CD4-positive, alpha-beta memory T cell (primary cell): Measurements from ENCODE around the gene CACNA1D. TPM values are rescaled to one million over a fixed set of nuclear protein-coding genes. Genes with fewer than 3 reads are reported as not detected.

Experiments
- CTCF ChIA-PET: fragments of 350-600 bp; sonication (Branson Sonifier 250); formaldehyde crosslinking; loops from one replicate; lab custom pipeline; 2021; ENCODE audit warnings: inconsistent platforms; ENCODE audit not compliant: partially characterized antibody; lab: Charles Lee
- POLR2A ChIA-PET: fragments of 350-600 bp; sonication (Branson Sonifier 250); formaldehyde crosslinking; loops from one replicate; lab custom pipeline; 2021; ENCODE audit not compliant: partially characterized antibody; lab: Charles Lee
- DNase-seq, 5 donors: peaks; one replicate each; pipeline versions ENCODE4 v3.0.0 to v3.0.0-alpha.2; 2020 to 2022; ENCODE audit warnings: mixed read lengths in 1 of 5
- H3K27ac ChIP-seq: one replicate; pipeline ENCODE4 v1.7.0; 2013; ENCODE audit warnings: low read depth, low read length
- H3K27me3 ChIP-seq: 2 replicates; pipeline ENCODE4 v1.7.0; 2013; ENCODE audit warnings: mild to moderate bottlenecking, low read length, moderate library complexity; ENCODE audit not compliant: insufficient read depth
- H3K36me3 ChIP-seq: 2 replicates; pipeline ENCODE4 v1.7.0; 2013; ENCODE audit warnings: mild to moderate bottlenecking, low read length, moderate library complexity; ENCODE audit not compliant: insufficient read depth
- H3K4me1 ChIP-seq: 2 replicates; pipeline ENCODE4 v1.7.0; 2013; ENCODE audit warnings: mild to moderate bottlenecking, low read length, moderate library complexity; ENCODE audit not compliant: insufficient read depth
- H3K4me3 ChIP-seq, 2 donors: one replicate each; pipeline ENCODE4 v1.7.0; 2013; ENCODE audit warnings: low read length in 2 of 2, mild to moderate bottlenecking in 1 of 2
- H3K9me3 ChIP-seq, 2 donors: one replicate each; pipeline ENCODE4 v1.7.0; 2013; ENCODE audit warnings: low read length in 2 of 2, control low read depth in 1 of 2; ENCODE audit not compliant: control insufficient read depth in 1 of 2
- H3K27ac Mint-ChIP-seq, 7 donors: one replicate each; pipeline ENCODE4 v1.8.0; 2020 to 2021; ENCODE audit warnings: mixed read lengths in 7 of 7, mild to moderate bottlenecking in 6 of 7, inconsistent platforms in 3 of 7, moderate library complexity in 3 of 7
- H3K27me3 Mint-ChIP-seq, 2 donors: one replicate each; pipeline ENCODE4 v1.8.0; 2020 to 2021; ENCODE audit warnings: mixed read lengths in 2 of 2
- H3K36me3 Mint-ChIP-seq, 2 donors: one replicate each; pipeline ENCODE4 v1.8.0; 2020 to 2021; ENCODE audit warnings: mixed read lengths in 2 of 2, inconsistent platforms in 1 of 2, mild to moderate bottlenecking in 1 of 2
- H3K4me1 Mint-ChIP-seq, 4 donors: one replicate each; pipeline ENCODE4 v1.8.0; 2020 to 2021; ENCODE audit warnings: mixed read lengths in 4 of 4, mild to moderate bottlenecking in 1 of 4
- H3K4me3 Mint-ChIP-seq, 8 donors: one replicate each; pipeline ENCODE4 v1.8.0; 2020 to 2021; ENCODE audit warnings: mixed read lengths in 8 of 8, mild to moderate bottlenecking in 7 of 8, moderate library complexity in 6 of 8, inconsistent platforms in 3 of 8
- H3K9me3 Mint-ChIP-seq, 8 donors: one replicate each; pipeline ENCODE4 v1.8.0; 2020 to 2021; ENCODE audit warnings: mixed read lengths in 8 of 8, mild to moderate bottlenecking in 5 of 8, inconsistent platforms in 3 of 8, moderate library complexity in 1 of 8
- intact Hi-C: fragments of 100-400 bp; cut with micrococcal nuclease; formaldehyde crosslinking; loops from one replicate; pipeline ENCODE4 v1.15.1; 2023
- polyA plus RNA-seq, 2 donors: library from polyadenylated mRNA; unstranded; fragments of 300-500 nt; fragmentation: Illumina TruSeq; gene quantifications; one replicate each; pipeline ENCODE4 v1.2.3, GENCODE V29; 2021
- total RNA-seq, 2 experiments: library from RNA; stranded (reverse); gene quantifications; one replicate each; pipeline ENCODE4 v1.2.3, GENCODE V29; 2021

CACNA1D gene
- total and polyA plus RNA-seq, 4 experiments from 2014 or later, result 0.06 TPM; not detected in 3

GRCh38 chr3:53792866-53793265, 298.5 kb downstream of the CACNA1D start:
- Histone ChIP-seq H3K9me3 (no peaks in the 10 kb centered on the region), H3K27me3 (no peaks in the 10 kb centered on the region), H3K4me1 (no peaks in the 10 kb centered on the region), H3K36me3 (no peaks in the 10 kb centered on the region), H3K27ac (no peak overlapping the region), H3K4me3 (no peak overlapping the region)
- ChIA-PET POLR2A (no interaction called here), CTCF (no interaction called here)
- no peaks in the 10 kb centered on the region for H3K4me1 Mint-ChIP-seq
- no peaks in the 10 kb centered on the region for H3K36me3 Mint-ChIP-seq
- DNase-seq, result no peak
- intact Hi-C loops, result no loop called here
- no peak overlapping the region for H3K27ac Mint-ChIP-seq
- H3K27me3 Mint-ChIP-seq, result peaks cover 0 to 10% of the 10 kb centered on the region in 2 donors
- H3K4me3 Mint-ChIP-seq, result no peak overlapping the region
- H3K9me3 Mint-ChIP-seq, result peaks cover 0 to 2% (median 0%) of the 10 kb centered on the region in 8 donors

- H3K36me3 Mint-ChIP-seq, result no peaks in the 10 kb centered on the region
- CTCF ChIA-PET, result no interaction called here
- no peaks in the 10 kb centered on the region for H3K36me3 ChIP-seq
- no peak overlapping the region for H3K27ac ChIP-seq
- H3K4me3 ChIP-seq, result no peak overlapping the region
- intact Hi-C loops, result no loop called here
- H3K4me1 ChIP-seq, result no peaks in the 10 kb centered on the region
- H3K4me3 Mint-ChIP-seq, result no peak overlapping the region
- peaks cover 0 to 2% (median 0%) of the 10 kb centered on the region in 8 donors for H3K9me3 Mint-ChIP-seq
- POLR2A ChIA-PET, result no interaction called here
- peaks cover 1 to 6% of the 10 kb centered on the region in 2 donors for H3K27me3 Mint-ChIP-seq
- no peak for DNase-seq
- no peaks in the 10 kb centered on the region for H3K27me3 ChIP-seq
- no peaks in the 10 kb centered on the region for H3K9me3 ChIP-seq
- H3K27ac Mint-ChIP-seq, result no peak overlapping the region
- H3K4me1 Mint-ChIP-seq, result no peaks in the 10 kb centered on the region
Measured at GRCh38 chr3:53794597-53794996, 300.2 kb downstream of the CACNA1D start.

GRCh38 chr3:53795176-53795575, 300.8 kb downstream of the CACNA1D start:
- no peaks in the 10 kb centered on the region for H3K27me3 ChIP-seq
- Mint-ChIP-seq H3K27ac (no peak overlapping the region), H3K9me3 (peaks cover 0 to 2% (median 0%) of the 10 kb centered on the region in 8 donors), H3K4me1 (no peaks in the 10 kb centered on the region), H3K27me3 (peaks cover 1 to 3% of the 10 kb centered on the region in 2 donors), H3K4me3 (no peak overlapping the region), H3K36me3 (no peaks in the 10 kb centered on the region)
- no peaks in the 10 kb centered on the region for H3K36me3 ChIP-seq
- POLR2A ChIA-PET, result no interaction called here
- H3K27ac ChIP-seq, result no peak overlapping the region
- CTCF ChIA-PET, result no interaction called here
- no peak for DNase-seq
- H3K9me3 ChIP-seq, result no peaks in the 10 kb centered on the region
- H3K4me1 ChIP-seq, result no peaks in the 10 kb centered on the region
- intact Hi-C loops, result no loop called here
- no peak overlapping the region for H3K4me3 ChIP-seq

GRCh38 chr3:53795789-53796560, 301.6 kb downstream of the CACNA1D start:
- Histone ChIP-seq H3K36me3 (no peaks in the 10 kb centered on the region), H3K4me3 (no peak overlapping the region), H3K4me1 (no peaks in the 10 kb centered on the region), H3K27me3 (no peaks in the 10 kb centered on the region), H3K9me3 (no peaks in the 10 kb centered on the region), H3K27ac (no peak overlapping the region)
- Mint-ChIP-seq H3K27me3 (peaks cover 1 to 3% of the 10 kb centered on the region in 2 donors), H3K9me3 (peaks cover 0 to 2% (median 0%) of the 10 kb centered on the region in 8 donors), H3K4me1 (no peaks in the 10 kb centered on the region), H3K27ac (no peak overlapping the region), H3K4me3 (no peak overlapping the region), H3K36me3 (no peaks in the 10 kb centered on the region)
- no peak for DNase-seq
- POLR2A ChIA-PET, result no interaction called here
- intact Hi-C loops, result no loop called here
- CTCF ChIA-PET, result no interaction called here

GRCh38 chr3:53798144-53798543, 303.7 kb downstream of the CACNA1D start:
- POLR2A ChIA-PET, result no interaction called here
- H3K9me3 ChIP-seq, result no peaks in the 10 kb centered on the region
- Mint-ChIP-seq H3K4me1 (no peaks in the 10 kb centered on the region), H3K27ac (no peak overlapping the region), H3K36me3 (no peaks in the 10 kb centered on the region), H3K9me3 (no peaks in the 10 kb centered on the region), H3K4me3 (no peak overlapping the region), H3K27me3 (peaks cover 1 to 3% of the 10 kb centered on the region in 2 donors)
- no peak overlapping the region for H3K4me3 ChIP-seq
- no peak overlapping the region for H3K27ac ChIP-seq
- CTCF ChIA-PET, result no interaction called here
- no peaks in the 10 kb centered on the region for H3K4me1 ChIP-seq
- no peaks in the 10 kb centered on the region for H3K36me3 ChIP-seq
- no peaks in the 10 kb centered on the region for H3K27me3 ChIP-seq
- intact Hi-C loops, result no loop called here
- no peak for DNase-seq

- Mint-ChIP-seq H3K27me3 (peaks cover 1 to 3% of the 10 kb centered on the region in 2 donors), H3K4me3 (no peak overlapping the region), H3K36me3 (no peaks in the 10 kb centered on the region), H3K4me1 (no peaks in the 10 kb centered on the region), H3K27ac (no peak overlapping the region), H3K9me3 (no peaks in the 10 kb centered on the region)
- CTCF ChIA-PET, result no interaction called here
- intact Hi-C loops, result no loop called here
- Histone ChIP-seq H3K36me3 (no peaks in the 10 kb centered on the region), H3K4me1 (no peaks in the 10 kb centered on the region), H3K9me3 (no peaks in the 10 kb centered on the region), H3K4me3 (no peak overlapping the region), H3K27me3 (no peaks in the 10 kb centered on the region), H3K27ac (no peak overlapping the region)
- POLR2A ChIA-PET, result no interaction called here
- DNase-seq, result no peak
Measured at GRCh38 chr3:53799338-53799865, 305.0 kb downstream of the CACNA1D start.

GRCh38 chr3:53800041-53800906, 305.9 kb downstream of the CACNA1D start:
- Mint-ChIP-seq H3K27me3 (peaks cover 1 to 2% of the 10 kb centered on the region in 2 donors), H3K27ac (no peak overlapping the region), H3K9me3 (no peaks in the 10 kb centered on the region), H3K36me3 (no peaks in the 10 kb centered on the region), H3K4me1 (no peaks in the 10 kb centered on the region), H3K4me3 (no peak overlapping the region)
- Histone ChIP-seq H3K4me1 (no peaks in the 10 kb centered on the region), H3K27ac (no peak overlapping the region), H3K4me3 (no peak overlapping the region), H3K27me3 (no peaks in the 10 kb centered on the region), H3K9me3 (no peaks in the 10 kb centered on the region), H3K36me3 (no peaks in the 10 kb centered on the region)
- ChIA-PET CTCF (no interaction called here), POLR2A (no interaction called here)
- intact Hi-C loops, result no loop called here
- DNase-seq, result no peak
